B cell (primary cell): ENCODE data around the gene HPN. TPM values are rescaled to one million over a fixed set of nuclear protein-coding genes. Genes with fewer than 3 reads are reported as not detected.
A peak's percentile ranks its signal among the peaks of the same experiment; 100 is the strongest.
"Not testable (repeated sequence)": the region's sequence is repeated elsewhere in the genome, so short reads cannot be mapped to it uniquely, and the experiment has no call there.

Source experiments
- ATAC-seq: fragments of 200-7000 bp; cut with Tn5 transposase; one replicate; pipeline ENCODE4 v1.10.0; 2021; ENCODE audit warnings: low read depth, mild to moderate bottlenecking, moderate number of reproducible peaks, moderate library complexity
- CTCF ChIA-PET: fragments of 350-600 bp; sonication (Branson Sonifier 250); formaldehyde crosslinking; loops from one replicate; lab custom pipeline; 2021; ENCODE audit warnings: antibody characterized with exemption, inconsistent platforms; lab: Charles Lee
- POLR2A ChIA-PET: fragments of 350-600 bp; sonication (Branson Sonifier 250); formaldehyde crosslinking; loops from one replicate; lab custom pipeline; 2021; ENCODE audit warnings: antibody characterized with exemption; lab: Charles Lee
- DNase-seq: peaks from one replicate; pipeline ENCODE4 v3.0.0; 2013
- H2AFZ ChIP-seq: 2 replicates; pipeline ENCODE4 v1.6.1; 2012; ENCODE audit warnings: mild to moderate bottlenecking, low read depth, low read length; ENCODE audit not compliant: insufficient read depth, poor library complexity, severe bottlenecking
- H3K27ac ChIP-seq, 2 donors: 1 replicate in 1 of 2; 2 replicates in 1 of 2; pipeline ENCODE4 v1.5.1; 2012 to 2013; ENCODE audit warnings: low read length in 2 of 2, mild to moderate bottlenecking in 2 of 2, moderate library complexity in 1 of 2
- H3K27me3 ChIP-seq, 4 experiments: fragments of 200-600 bp in 1 of 4; sonication (generic) in 1 of 4; replicated peaks in 1 of 4; 1 replicate in 2 of 4; 2 replicates in 2 of 4; pipeline versions ENCODE4 v1.6.1 to v1.7.0; 2013 to 2016; ENCODE audit warnings: low read length in 3 of 4, mild to moderate bottlenecking in 2 of 4, mixed read lengths in 1 of 4, moderate library complexity in 1 of 4; ENCODE audit not compliant: insufficient read depth in 4 of 4, control insufficient read depth in 3 of 4; ENCODE audit errors: control extremely low read depth in 1 of 4
- H3K36me3 ChIP-seq, 2 experiments: replicated peaks in 1 of 2; 1 replicate in 1 of 2; 2 replicates in 1 of 2; pipeline versions ENCODE4 v1.6.1 to v1.7.1; 2013; ENCODE audit warnings: low read length in 1 of 2; ENCODE audit not compliant: insufficient read depth in 2 of 2, control insufficient read depth in 1 of 2; ENCODE audit errors: control extremely low read depth in 1 of 2, extremely low read depth in 1 of 2
- H3K4me1 ChIP-seq, 2 donors: fragments of 200-600 bp in 1 of 2; sonication (generic) in 1 of 2; 1 replicate in 1 of 2; 2 replicates in 1 of 2; pipeline versions ENCODE4 v1.5.1 to v1.6.1; 2013 to 2017; ENCODE audit warnings: low read length in 2 of 2; ENCODE audit not compliant: control insufficient read depth in 2 of 2, insufficient read depth in 2 of 2
- H3K4me2 ChIP-seq: replicated peaks from 2 replicates; pipeline ENCODE3; 2012; ENCODE audit warnings: mild to moderate bottlenecking, low read depth, low read length; ENCODE audit not compliant: poor library complexity, severe bottlenecking
- H3K4me3 ChIP-seq, 5 experiments: fragments of 200-600 bp in 1 of 5; sonication (generic) in 1 of 5; 1 replicate in 3 of 5; 2 replicates in 2 of 5; pipeline versions ENCODE4 v1.5.1 to v1.7.0; 2011 to 2016; ENCODE audit warnings: low read length in 4 of 5, mild to moderate bottlenecking in 4 of 5, low read depth in 2 of 5, control low read depth in 1 of 5, moderate library complexity in 1 of 5; ENCODE audit not compliant: insufficient read depth in 1 of 5; ENCODE audit errors: control extremely low read depth in 1 of 5, extremely low read depth in 1 of 5
- H3K79me2 ChIP-seq: fragments of 200-600 bp; sonication (generic); one replicate; pipeline ENCODE4 v1.6.0; 2016; ENCODE audit warnings: low read length; ENCODE audit not compliant: control insufficient read depth, insufficient read depth
- H3K9ac ChIP-seq: fragments of 200-600 bp; sonication (generic); 2 replicates; pipeline ENCODE4 v1.6.1; 2017; ENCODE audit warnings: mild to moderate bottlenecking, low read length, moderate library complexity
- H3K9me3 ChIP-seq, 3 donors: one replicate each; pipeline versions ENCODE4 v1.6.1 to v1.7.1; 2013; ENCODE audit warnings: low read length in 2 of 3; ENCODE audit not compliant: control insufficient read depth in 2 of 3, insufficient read depth in 1 of 3; ENCODE audit errors: control extremely low read depth in 1 of 3
- H4K20me1 ChIP-seq: 2 replicates; pipeline ENCODE4 v1.6.0; 2012; ENCODE audit warnings: mild to moderate bottlenecking, low read length; ENCODE audit not compliant: insufficient read depth, control insufficient read depth, poor library complexity, severe bottlenecking
- H3K27ac Mint-ChIP-seq: one replicate; pipeline ENCODE4 v1.8.0; 2021; ENCODE audit warnings: mixed read lengths
- H3K27me3 Mint-ChIP-seq: one replicate; pipeline ENCODE4 v1.8.0; 2021; ENCODE audit warnings: mixed read lengths
- H3K4me1 Mint-ChIP-seq: one replicate; pipeline ENCODE4 v1.8.0; 2021; ENCODE audit warnings: mixed read lengths
- H3K4me3 Mint-ChIP-seq: one replicate; pipeline ENCODE4 v1.8.0; 2021; ENCODE audit warnings: mixed read lengths
- H3K9me3 Mint-ChIP-seq: one replicate; pipeline ENCODE4 v1.8.0; 2022; ENCODE audit warnings: mixed read lengths; ENCODE audit not compliant: insufficient read depth
- CTCF ChIP-seq: fragments of 200-600 bp; IDR thresholded peaks from one replicate; pipeline ENCODE4 v1.8.0; 2022; ENCODE audit warnings: antibody characterized with exemption, mild to moderate bottlenecking
- EZH2 ChIP-seq: IDR thresholded peaks from 2 replicates; pipeline ENCODE4 v1.6.1; 2012; ENCODE audit warnings: borderline replicate concordance, low read depth, mild to moderate bottlenecking, moderate library complexity, low read length; ENCODE audit not compliant: insufficient read depth, poor library complexity, severe bottlenecking
- WGBS: methylation state at CpG from one replicate; pipeline ENCODE4 v1.1.5; 2013; ENCODE audit warnings: missing lambda C conversion rate; ENCODE audit not compliant: insufficient coverage; 5-methylcytosine and 5-hydroxymethylcytosine counted together
- intact Hi-C: fragments of 100-400 bp; cut with micrococcal nuclease; formaldehyde crosslinking; loops from one replicate; pipeline ENCODE4 v1.10.0; 2022
- polyA minus RNA-seq: library from RNA; depleted of rRNA, polyadenylated mRNA; stranded (reverse); fragments of >200 nt; gene quantifications from 2 replicates; pipeline ENCODE4 v1.2.3, GENCODE V29; 2012
- polyA plus RNA-seq: library from polyadenylated mRNA; depleted of rRNA; stranded (reverse); fragments of >200 nt; gene quantifications from 2 replicates; pipeline ENCODE4 v1.2.3, GENCODE V29; 2012
- total RNA-seq, 2 donors: library from RNA; stranded (reverse); fragments of 120-200 nt in 1 of 2; gene quantifications; 1 replicate in 1 of 2; 2 replicates in 1 of 2; pipeline versions ENCODE4 v1.2.3 to v1.2.4, GENCODE V29; 2013 to 2022

HPN gene
- total RNA-seq (not detected in 2 replicates), polyA plus RNA-seq (0.30 TPM in 1 of 2 replicates, not detected in the other), polyA minus RNA-seq (0.26 TPM in 1 of 2 replicates, not detected in the other)
- total RNA-seq (2013), result not detected

GRCh38 chr19:35041548-35042055, at the start of gene HPN:
Gene HPN, plus strand, starts transcription at chr19:35041721. Its CDS starts 786 bp downstream, at chr19:35042507.
- peak within 1 kb of the TSS in 4 of 5 experiments; percentile 37 to 49 (median 44) for H3K4me3 ChIP-seq
- no peak for DNase-seq
- H2AFZ ChIP-seq, result peak within 1 kb of the TSS; percentile 74
- H4K20me1 ChIP-seq, result no peaks in the 10 kb centered on the region
- Mint-ChIP-seq H3K9me3 (no peaks in the 10 kb centered on the region), H3K27ac (peak within 1 kb of the TSS; percentile 59), H3K4me1 (peaks cover 54% of the 10 kb centered on the region), H3K4me3 (peak within 1 kb of the TSS; percentile 85), H3K27me3 (peaks cover 12% of the 10 kb centered on the region)
- H3K27ac ChIP-seq, result no peak within 1 kb of the TSS
- H3K9ac ChIP-seq, result peak within 1 kb of the TSS; percentile 57
- H3K79me2 ChIP-seq, result no peaks in the 10 kb centered on the region
- POLR2A ChIA-PET, result no interaction called here
- H3K27me3 ChIP-seq, result peaks cover 0 to 22% (median 7%) of the 10 kb centered on the region in 4 experiments
- 83% methylated on average over 13 of the region's 19 CpGs for WGBS
- H3K9me3 ChIP-seq, result no peaks in the 10 kb centered on the region
- H3K4me2 ChIP-seq, result peak within 1 kb of the TSS; percentile 90
- H3K36me3 ChIP-seq, result no peaks in the 10 kb centered on the region
- TF ChIP-seq CTCF, result no peak
- TF ChIP-seq EZH2, result no peak
- H3K4me1 ChIP-seq, result peaks cover 47 to 58% of the 10 kb centered on the region in 2 donors
- intact Hi-C loops, result no loop called here
- CTCF ChIA-PET, result interaction anchor here (1.4 kb wide), 1 partner anchor 21 kb away, joined by 3 read pairs; no protein-coding TSS in a partner anchor
- no peak for ATAC-seq

DNA sequence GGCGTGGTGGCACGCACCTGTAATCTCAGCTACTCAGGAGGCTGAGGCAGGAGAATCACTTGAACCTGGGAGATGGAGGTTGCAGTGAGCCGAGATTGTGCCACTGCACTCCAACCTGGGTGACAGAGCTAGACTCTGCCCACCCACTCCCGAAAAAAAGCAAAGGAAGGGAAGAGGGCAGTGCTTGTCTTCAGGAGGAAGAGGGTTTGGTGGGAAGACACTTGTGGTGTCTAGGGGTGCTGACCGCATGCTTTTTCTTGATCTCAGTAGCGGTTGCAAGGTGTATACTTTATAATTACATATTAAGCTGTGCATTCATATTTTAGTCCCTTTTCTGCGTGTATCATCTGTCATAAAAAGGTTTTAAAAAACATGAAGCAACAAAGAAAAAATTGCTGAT, 48.9 kb upstream of the HPN start:
- 90% methylated on average over 2 of the region's 7 CpGs for WGBS
- H3K27me3 Mint-ChIP-seq, H4K20me1 ChIP-seq, H3K9me3 ChIP-seq, H3K27me3 ChIP-seq, intact Hi-C loops, H3K9me3 Mint-ChIP-seq, H3K9ac ChIP-seq, H2AFZ ChIP-seq, H3K27ac ChIP-seq, DNase-seq, ATAC-seq, H3K79me2 ChIP-seq, CTCF ChIA-PET, H3K4me3 ChIP-seq, H3K27ac Mint-ChIP-seq, H3K4me3 Mint-ChIP-seq, H3K4me2 ChIP-seq, POLR2A ChIA-PET, H3K36me3 ChIP-seq: not testable (repeated sequence)
- peaks cover 4 to 11% of the 10 kb centered on the region in 2 donors for H3K4me1 ChIP-seq
- H3K4me1 Mint-ChIP-seq, result peaks cover 14% of the 10 kb centered on the region
